GM23338 (cell line): Measurements from ENCODE around the gene RNF187. TPM values are rescaled to one million over a fixed set of nuclear protein-coding genes. Genes with fewer than 3 reads are reported as not detected.

Experiments
- ATAC-seq: fragments of 200-7000 bp; cut with Tn5 transposase; 3 replicates; pipeline ENCODE4 v1.9.1; 2020
- DNase-seq: peaks from one replicate; pipeline ENCODE4 v3.0.0-alpha.2; 2015; ENCODE audit warnings: low spot score
- H2AFZ ChIP-seq: fragments of 200-600 bp; sonication (generic); 2 replicates; pipeline ENCODE4 v1.8.0; 2016; ENCODE audit warnings: antibody characterized with exemption, mild to moderate bottlenecking, moderate library complexity
- H3F3A ChIP-seq: fragments of 200-600 bp; sonication (generic); replicated peaks from 2 replicates; pipeline ENCODE4 v1.8.0; 2017; ENCODE audit warnings: antibody characterized with exemption, mixed run types, low read depth
- H3K27ac ChIP-seq: fragments of 200-600 bp; sonication (generic); 2 replicates; pipeline ENCODE4 v1.6.1; 2016; ENCODE audit warnings: low read depth
- H3K27me3 ChIP-seq: fragments of 200-600 bp; sonication (generic); 2 replicates; pipeline ENCODE4 v1.8.0; 2016; ENCODE audit warnings: mild to moderate bottlenecking, mixed run types, moderate library complexity; ENCODE audit not compliant: insufficient read depth
- H3K36me3 ChIP-seq: fragments of 200-600 bp; sonication (generic); 2 replicates; pipeline ENCODE4 v1.8.0; 2016; ENCODE audit warnings: mild to moderate bottlenecking; ENCODE audit not compliant: insufficient read depth
- H3K4me1 ChIP-seq: fragments of 200-600 bp; sonication (generic); 2 replicates; pipeline ENCODE4 v1.8.0; 2016; ENCODE audit warnings: mild to moderate bottlenecking, moderate library complexity; ENCODE audit not compliant: insufficient read depth
- H3K4me2 ChIP-seq: fragments of 200-600 bp; sonication (generic); 2 replicates; pipeline ENCODE4 v1.7.1; 2017; ENCODE audit warnings: mixed run types
- H3K4me3 ChIP-seq: fragments of 200-600 bp; sonication (generic); 2 replicates; pipeline ENCODE4 v1.6.1; 2016; ENCODE audit warnings: mixed run types
- H3K79me2 ChIP-seq: fragments of 200-600 bp; sonication (generic); replicated peaks from 2 replicates; pipeline ENCODE4 v1.8.0; 2017; ENCODE audit warnings: mild to moderate bottlenecking; ENCODE audit not compliant: insufficient read depth
- H3K9me2 ChIP-seq: fragments of 200-600 bp; sonication (generic); 2 replicates; pipeline ENCODE4 v1.8.0; 2017; ENCODE audit not compliant: insufficient read depth
- H4K20me1 ChIP-seq: fragments of 200-600 bp; sonication (generic); replicated peaks from 2 replicates; pipeline ENCODE4 v1.8.0; 2017; ENCODE audit warnings: mild to moderate bottlenecking; ENCODE audit not compliant: insufficient read depth
- H3K27ac Mint-ChIP-seq: 2 replicates; pipeline ENCODE4 v1.8.0; 2020; ENCODE audit warnings: inconsistent platforms, mild to moderate bottlenecking, moderate library complexity, mixed read lengths
- H3K27me3 Mint-ChIP-seq: 3 replicates; pipeline ENCODE4 v1.8.0; 2022; ENCODE audit warnings: low read depth, mild to moderate bottlenecking, moderate library complexity, mixed read lengths, inconsistent platforms; ENCODE audit not compliant: insufficient read depth, poor library complexity
- H3K36me3 Mint-ChIP-seq: 3 replicates; pipeline ENCODE4 v1.8.0; 2021; ENCODE audit warnings: low read depth, mild to moderate bottlenecking, inconsistent platforms, moderate library complexity, mixed read lengths
- H3K4me1 Mint-ChIP-seq: 3 replicates; pipeline ENCODE4 v1.8.0; 2020; ENCODE audit warnings: mild to moderate bottlenecking, inconsistent platforms, mixed read lengths
- H3K4me3 Mint-ChIP-seq: 3 replicates; pipeline ENCODE4 v1.8.0; 2021; ENCODE audit warnings: moderate library complexity, mild to moderate bottlenecking, inconsistent platforms, mixed read lengths
- H3K9me3 Mint-ChIP-seq: 3 replicates; pipeline ENCODE4 v1.8.0; 2020; ENCODE audit warnings: moderate library complexity, mild to moderate bottlenecking, inconsistent platforms, mixed read lengths
- CREB1 ChIP-seq: fragments of 250-450 bp; sonication (Bioruptor Pico); IDR thresholded peaks from 2 replicates; pipeline ENCODE4 v1.5.0; 2020; ENCODE audit warnings: low read depth, mild to moderate bottlenecking, moderate library complexity
- EZH2 ChIP-seq: fragments of 200-600 bp; sonication (generic); IDR thresholded peaks from one replicate; pipeline ENCODE4 v1.8.0; 2017; ENCODE audit warnings: antibody characterized with exemption, mild to moderate bottlenecking, low read depth; ENCODE audit not compliant: unreplicated experiment
- EZH2phosphoT487 ChIP-seq: fragments of 200-600 bp; sonication (generic); IDR thresholded peaks from one replicate; pipeline ENCODE4 v1.8.1; 2018; ENCODE audit warnings: antibody characterized with exemption; ENCODE audit not compliant: unreplicated experiment
- JUNB ChIP-seq: IDR thresholded peaks from one replicate; pipeline ENCODE4 v1.6.1; 2016; ENCODE audit warnings: antibody characterized with exemption; ENCODE audit not compliant: unreplicated experiment
- NANOG ChIP-seq: IDR thresholded peaks from 2 replicates; pipeline ENCODE4 v1.6.1; 2016; ENCODE audit warnings: antibody characterized with exemption, borderline replicate concordance
- POLR2AphosphoS5 ChIP-seq: IDR thresholded peaks from 2 replicates; pipeline ENCODE4 v1.6.1; 2016; ENCODE audit warnings: antibody characterized with exemption, low read depth
- STAT1 ChIP-seq: IDR thresholded peaks from one replicate; pipeline ENCODE4 v1.6.1; 2016; ENCODE audit warnings: antibody characterized with exemption; ENCODE audit not compliant: unreplicated experiment
- ZNF114 ChIP-seq: fragments of 250-450 bp; sonication (Bioruptor Pico); IDR thresholded peaks from 2 replicates; pipeline ENCODE4 v1.5.0; 2020; ENCODE audit warnings: mild to moderate bottlenecking, moderate library complexity
- ZNF331 ChIP-seq: fragments of 250-450 bp; sonication (Bioruptor Pico); IDR thresholded peaks from 2 replicates; pipeline ENCODE4 v1.5.0; 2020; ENCODE audit warnings: low read depth, mild to moderate bottlenecking, moderate library complexity
- polyA plus RNA-seq: library from polyadenylated mRNA; unstranded; fragments of >200 nt; fragmentation: Nextera tagmentation; extraction: Ambion mirVana; gene quantifications from 2 replicates; pipeline ENCODE4 v1.2.1, GENCODE V29; 2016
- total RNA-seq: library from RNA; depleted of rRNA; stranded (reverse); fragments of >200 nt; shearing (Covaris generic); gene quantifications from 2 replicates; pipeline ENCODE4 v1.2.3, GENCODE V29; 2014
- TF ChIP-seq, protein P1 (sequence below), 2 experiments: fragments of 200-600 bp in 1 of 2; sonication (generic) in 1 of 2; conservative IDR thresholded peaks; 2 replicates each; pipeline versions ENCODE4 v1.5.1 to v1.6.1; 2016 to 2017; ENCODE audit warnings: antibody characterized with exemption in 2 of 2, low read depth in 2 of 2, mild to moderate bottlenecking in 2 of 2, moderate library complexity in 1 of 2
- TF ChIP-seq, protein P2 (sequence below): fragments of 250-450 bp; sonication (Bioruptor Pico); IDR thresholded peaks from 2 replicates; pipeline ENCODE4 v1.5.0; 2020; ENCODE audit warnings: mild to moderate bottlenecking, moderate library complexity
- TF ChIP-seq, protein P3 (sequence below): IDR thresholded peaks from 2 replicates; pipeline ENCODE4 v1.6.1; 2016; ENCODE audit warnings: antibody characterized with exemption
- TF ChIP-seq, protein P4 (sequence below): IDR thresholded peaks from one replicate; pipeline ENCODE4 v1.6.1; 2018; ENCODE audit warnings: antibody characterized with exemption; ENCODE audit not compliant: unreplicated experiment

The RNF187 gene
- total and polyA plus RNA-seq, 2 experiments from 2014 or later = 24.8 to 55.3 TPM

DNA sequence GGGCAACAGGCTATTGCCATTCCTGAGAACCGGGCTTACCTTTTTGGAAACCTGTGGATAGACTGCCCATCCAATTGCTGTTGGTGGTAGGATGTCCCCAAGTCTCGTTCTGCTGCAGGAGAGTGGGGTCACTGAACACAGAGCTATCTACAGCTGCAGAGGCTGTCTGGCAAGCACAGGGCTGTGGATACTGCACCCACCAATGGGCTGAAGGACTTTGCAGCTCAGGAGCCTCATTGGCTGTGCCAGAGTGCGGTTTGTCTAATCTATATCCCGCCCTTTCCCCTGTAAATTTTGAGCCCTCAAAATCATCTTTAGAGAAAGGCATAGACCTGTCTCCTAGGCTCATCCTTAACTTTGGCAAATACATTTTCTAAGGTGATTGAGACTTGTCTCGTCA, 15.3 kb downstream of the RNF187 start:
- Mint-ChIP-seq H3K27ac (no peak overlapping the region), H3K9me3 (peaks cover 26% of the 10 kb centered on the region), H3K36me3 (no peaks in the 10 kb centered on the region; the same call in 2 of the 3 replicates), H3K4me1 (peaks cover 13% of the 10 kb centered on the region), H3K27me3 (peaks cover 33% of the 10 kb centered on the region), H3K4me3 (no peak overlapping the region)
- Histone ChIP-seq H3K36me3 (no peaks in the 10 kb centered on the region), H3F3A (no peaks in the 10 kb centered on the region), H3K27ac (no peak overlapping the region), H3K27me3 (peaks cover 45% of the 10 kb centered on the region), H3K9me2 (no peaks in the 10 kb centered on the region), H3K4me3 (no peak overlapping the region), H3K4me1 (peaks cover 14% of the 10 kb centered on the region), H3K79me2 (no peaks in the 10 kb centered on the region), H3K4me2 (no peak overlapping the region), H2AFZ (no peak overlapping the region), H4K20me1 (no peaks in the 10 kb centered on the region)
- ATAC-seq (no peak), DNase-seq (no peak)
- TF ChIP-seq JUNB = no peak
- TF ChIP-seq POLR2AphosphoS5 = no peak
- no peak for TF ChIP-seq NANOG
- TF ChIP-seq, protein P1, sequence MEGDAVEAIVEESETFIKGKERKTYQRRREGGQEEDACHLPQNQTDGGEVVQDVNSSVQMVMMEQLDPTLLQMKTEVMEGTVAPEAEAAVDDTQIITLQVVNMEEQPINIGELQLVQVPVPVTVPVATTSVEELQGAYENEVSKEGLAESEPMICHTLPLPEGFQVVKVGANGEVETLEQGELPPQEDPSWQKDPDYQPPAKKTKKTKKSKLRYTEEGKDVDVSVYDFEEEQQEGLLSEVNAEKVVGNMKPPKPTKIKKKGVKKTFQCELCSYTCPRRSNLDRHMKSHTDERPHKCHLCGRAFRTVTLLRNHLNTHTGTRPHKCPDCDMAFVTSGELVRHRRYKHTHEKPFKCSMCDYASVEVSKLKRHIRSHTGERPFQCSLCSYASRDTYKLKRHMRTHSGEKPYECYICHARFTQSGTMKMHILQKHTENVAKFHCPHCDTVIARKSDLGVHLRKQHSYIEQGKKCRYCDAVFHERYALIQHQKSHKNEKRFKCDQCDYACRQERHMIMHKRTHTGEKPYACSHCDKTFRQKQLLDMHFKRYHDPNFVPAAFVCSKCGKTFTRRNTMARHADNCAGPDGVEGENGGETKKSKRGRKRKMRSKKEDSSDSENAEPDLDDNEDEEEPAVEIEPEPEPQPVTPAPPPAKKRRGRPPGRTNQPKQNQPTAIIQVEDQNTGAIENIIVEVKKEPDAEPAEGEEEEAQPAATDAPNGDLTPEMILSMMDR (conservative IDR thresholded peaks at IDR 0.05; ENCODE audit: low read depth in 2 of 2) = no peak
- TF ChIP-seq, protein P2, sequence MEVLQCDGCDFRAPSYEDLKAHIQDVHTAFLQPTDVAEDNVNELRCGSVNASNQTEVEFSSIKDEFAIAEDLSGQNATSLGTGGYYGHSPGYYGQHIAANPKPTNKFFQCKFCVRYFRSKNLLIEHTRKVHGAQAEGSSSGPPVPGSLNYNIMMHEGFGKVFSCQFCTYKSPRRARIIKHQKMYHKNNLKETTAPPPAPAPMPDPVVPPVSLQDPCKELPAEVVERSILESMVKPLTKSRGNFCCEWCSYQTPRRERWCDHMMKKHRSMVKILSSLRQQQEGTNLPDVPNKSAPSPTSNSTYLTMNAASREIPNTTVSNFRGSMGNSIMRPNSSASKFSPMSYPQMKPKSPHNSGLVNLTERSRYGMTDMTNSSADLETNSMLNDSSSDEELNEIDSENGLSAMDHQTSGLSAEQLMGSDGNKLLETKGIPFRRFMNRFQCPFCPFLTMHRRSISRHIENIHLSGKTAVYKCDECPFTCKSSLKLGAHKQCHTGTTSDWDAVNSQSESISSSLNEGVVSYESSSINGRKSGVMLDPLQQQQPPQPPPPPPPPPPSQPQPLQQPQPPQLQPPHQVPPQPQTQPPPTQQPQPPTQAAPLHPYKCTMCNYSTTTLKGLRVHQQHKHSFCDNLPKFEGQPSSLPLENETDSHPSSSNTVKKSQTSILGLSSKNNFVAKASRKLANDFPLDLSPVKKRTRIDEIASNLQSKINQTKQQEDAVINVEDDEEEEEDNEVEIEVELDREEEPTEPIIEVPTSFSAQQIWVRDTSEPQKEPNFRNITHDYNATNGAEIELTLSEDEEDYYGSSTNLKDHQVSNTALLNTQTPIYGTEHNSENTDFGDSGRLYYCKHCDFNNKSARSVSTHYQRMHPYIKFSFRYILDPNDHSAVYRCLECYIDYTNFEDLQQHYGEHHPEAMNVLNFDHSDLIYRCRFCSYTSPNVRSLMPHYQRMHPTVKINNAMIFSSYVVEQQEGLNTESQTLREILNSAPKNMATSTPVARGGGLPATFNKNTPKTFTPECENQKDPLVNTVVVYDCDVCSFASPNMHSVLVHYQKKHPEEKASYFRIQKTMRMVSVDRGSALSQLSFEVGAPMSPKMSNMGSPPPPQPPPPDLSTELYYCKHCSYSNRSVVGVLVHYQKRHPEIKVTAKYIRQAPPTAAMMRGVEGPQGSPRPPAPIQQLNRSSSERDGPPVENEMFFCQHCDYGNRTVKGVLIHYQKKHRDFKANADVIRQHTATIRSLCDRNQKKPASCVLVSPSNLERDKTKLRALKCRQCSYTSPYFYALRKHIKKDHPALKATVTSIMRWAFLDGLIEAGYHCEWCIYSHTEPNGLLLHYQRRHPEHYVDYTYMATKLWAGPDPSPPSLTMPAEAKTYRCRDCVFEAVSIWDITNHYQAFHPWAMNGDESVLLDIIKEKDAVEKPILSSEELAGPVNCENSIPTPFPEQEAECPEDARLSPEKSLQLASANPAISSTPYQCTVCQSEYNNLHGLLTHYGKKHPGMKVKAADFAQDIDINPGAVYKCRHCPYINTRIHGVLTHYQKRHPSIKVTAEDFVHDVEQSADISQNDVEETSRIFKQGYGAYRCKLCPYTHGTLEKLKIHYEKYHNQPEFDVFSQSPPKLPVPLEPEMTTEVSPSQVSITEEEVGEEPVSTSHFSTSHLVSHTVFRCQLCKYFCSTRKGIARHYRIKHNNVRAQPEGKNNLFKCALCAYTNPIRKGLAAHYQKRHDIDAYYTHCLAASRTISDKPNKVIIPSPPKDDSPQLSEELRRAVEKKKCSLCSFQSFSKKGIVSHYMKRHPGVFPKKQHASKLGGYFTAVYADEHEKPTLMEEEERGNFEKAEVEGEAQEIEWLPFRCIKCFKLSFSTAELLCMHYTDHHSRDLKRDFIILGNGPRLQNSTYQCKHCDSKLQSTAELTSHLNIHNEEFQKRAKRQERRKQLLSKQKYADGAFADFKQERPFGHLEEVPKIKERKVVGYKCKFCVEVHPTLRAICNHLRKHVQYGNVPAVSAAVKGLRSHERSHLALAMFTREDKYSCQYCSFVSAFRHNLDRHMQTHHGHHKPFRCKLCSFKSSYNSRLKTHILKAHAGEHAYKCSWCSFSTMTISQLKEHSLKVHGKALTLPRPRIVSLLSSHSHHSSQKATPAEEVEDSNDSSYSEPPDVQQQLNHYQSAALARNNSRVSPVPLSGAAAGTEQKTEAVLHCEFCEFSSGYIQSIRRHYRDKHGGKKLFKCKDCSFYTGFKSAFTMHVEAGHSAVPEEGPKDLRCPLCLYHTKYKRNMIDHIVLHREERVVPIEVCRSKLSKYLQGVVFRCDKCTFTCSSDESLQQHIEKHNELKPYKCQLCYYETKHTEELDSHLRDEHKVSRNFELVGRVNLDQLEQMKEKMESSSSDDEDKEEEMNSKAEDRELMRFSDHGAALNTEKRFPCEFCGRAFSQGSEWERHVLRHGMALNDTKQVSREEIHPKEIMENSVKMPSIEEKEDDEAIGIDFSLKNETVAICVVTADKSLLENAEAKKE (CRISPR knock-in tag) = no peak
- TF ChIP-seq ZNF114 (CRISPR knock-in tag) = no peak
- TF ChIP-seq CREB1 = no peak
- TF ChIP-seq, protein P3, sequence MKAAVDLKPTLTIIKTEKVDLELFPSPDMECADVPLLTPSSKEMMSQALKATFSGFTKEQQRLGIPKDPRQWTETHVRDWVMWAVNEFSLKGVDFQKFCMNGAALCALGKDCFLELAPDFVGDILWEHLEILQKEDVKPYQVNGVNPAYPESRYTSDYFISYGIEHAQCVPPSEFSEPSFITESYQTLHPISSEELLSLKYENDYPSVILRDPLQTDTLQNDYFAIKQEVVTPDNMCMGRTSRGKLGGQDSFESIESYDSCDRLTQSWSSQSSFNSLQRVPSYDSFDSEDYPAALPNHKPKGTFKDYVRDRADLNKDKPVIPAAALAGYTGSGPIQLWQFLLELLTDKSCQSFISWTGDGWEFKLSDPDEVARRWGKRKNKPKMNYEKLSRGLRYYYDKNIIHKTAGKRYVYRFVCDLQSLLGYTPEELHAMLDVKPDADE = no peak
- TF ChIP-seq STAT1 = no peak
- no peak for TF ChIP-seq ZNF331 (CRISPR knock-in tag)
- TF ChIP-seq EZH2phosphoT487 = no peak
- TF ChIP-seq EZH2 = no peak
- TF ChIP-seq, protein P4, sequence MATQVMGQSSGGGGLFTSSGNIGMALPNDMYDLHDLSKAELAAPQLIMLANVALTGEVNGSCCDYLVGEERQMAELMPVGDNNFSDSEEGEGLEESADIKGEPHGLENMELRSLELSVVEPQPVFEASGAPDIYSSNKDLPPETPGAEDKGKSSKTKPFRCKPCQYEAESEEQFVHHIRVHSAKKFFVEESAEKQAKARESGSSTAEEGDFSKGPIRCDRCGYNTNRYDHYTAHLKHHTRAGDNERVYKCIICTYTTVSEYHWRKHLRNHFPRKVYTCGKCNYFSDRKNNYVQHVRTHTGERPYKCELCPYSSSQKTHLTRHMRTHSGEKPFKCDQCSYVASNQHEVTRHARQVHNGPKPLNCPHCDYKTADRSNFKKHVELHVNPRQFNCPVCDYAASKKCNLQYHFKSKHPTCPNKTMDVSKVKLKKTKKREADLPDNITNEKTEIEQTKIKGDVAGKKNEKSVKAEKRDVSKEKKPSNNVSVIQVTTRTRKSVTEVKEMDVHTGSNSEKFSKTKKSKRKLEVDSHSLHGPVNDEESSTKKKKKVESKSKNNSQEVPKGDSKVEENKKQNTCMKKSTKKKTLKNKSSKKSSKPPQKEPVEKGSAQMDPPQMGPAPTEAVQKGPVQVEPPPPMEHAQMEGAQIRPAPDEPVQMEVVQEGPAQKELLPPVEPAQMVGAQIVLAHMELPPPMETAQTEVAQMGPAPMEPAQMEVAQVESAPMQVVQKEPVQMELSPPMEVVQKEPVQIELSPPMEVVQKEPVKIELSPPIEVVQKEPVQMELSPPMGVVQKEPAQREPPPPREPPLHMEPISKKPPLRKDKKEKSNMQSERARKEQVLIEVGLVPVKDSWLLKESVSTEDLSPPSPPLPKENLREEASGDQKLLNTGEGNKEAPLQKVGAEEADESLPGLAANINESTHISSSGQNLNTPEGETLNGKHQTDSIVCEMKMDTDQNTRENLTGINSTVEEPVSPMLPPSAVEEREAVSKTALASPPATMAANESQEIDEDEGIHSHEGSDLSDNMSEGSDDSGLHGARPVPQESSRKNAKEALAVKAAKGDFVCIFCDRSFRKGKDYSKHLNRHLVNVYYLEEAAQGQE = no peak
